ENCODE data around the gene GNAO1. TPM values are rescaled to one million over a fixed set of nuclear protein-coding genes. Genes with fewer than 3 reads are reported as not detected.

Gene GNAO1
- total RNA-seq, 1 donor from 2014 or later, result 0.57 TPM

DNA sequence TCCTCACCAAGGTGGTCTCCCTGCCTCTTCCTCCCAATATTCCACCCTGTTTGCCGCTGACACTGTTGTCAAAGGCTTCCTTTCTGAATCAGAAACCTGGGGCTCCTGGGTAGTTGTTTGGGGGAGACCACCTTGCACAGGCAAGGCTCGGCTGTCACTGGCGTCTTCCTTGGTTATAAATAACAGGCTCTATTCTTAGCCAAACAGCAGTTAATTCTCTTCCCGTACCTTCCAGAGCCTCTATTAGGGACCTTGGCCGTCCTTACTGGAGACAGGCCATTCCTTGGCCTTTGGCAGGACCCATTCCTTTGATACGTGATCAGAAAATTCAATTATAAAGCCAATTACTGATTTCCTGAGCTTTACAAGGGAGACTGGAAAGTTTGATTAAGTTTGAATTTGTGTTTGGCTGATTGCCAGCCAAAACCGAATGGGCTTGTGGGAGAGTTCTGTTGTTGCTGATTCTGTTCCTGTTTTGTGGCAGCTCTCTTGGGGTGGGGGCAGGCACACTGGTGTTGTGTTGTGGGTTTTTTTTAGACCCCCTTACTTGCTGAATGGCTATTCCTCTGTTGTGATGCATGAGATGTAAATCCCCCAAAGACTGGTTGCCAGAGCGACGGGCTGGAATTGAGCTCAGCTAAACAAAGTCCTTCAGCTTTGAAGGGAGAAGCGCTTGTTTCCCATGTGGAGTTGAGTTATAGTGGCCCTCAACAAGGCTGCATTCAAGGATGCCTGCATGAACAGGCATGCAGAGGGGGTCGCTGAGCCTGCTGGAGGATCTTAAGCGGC lies 104.6 kb downstream of the GNAO1 start:
- no peak overlapping the region for H3K27ac Mint-ChIP-seq
- H3K4me1 Mint-ChIP-seq (ENCODE audit: low read depth), result no peaks in the 10 kb centered on the region
- H3K36me3 Mint-ChIP-seq (ENCODE audit: low read depth), result no peaks in the 10 kb centered on the region
- no peaks in the 10 kb centered on the region for H3K9me3 Mint-ChIP-seq
- intact Hi-C loops (cut with micrococcal nuclease), result no loop called here
- no peak overlapping the region for H3K4me3 Mint-ChIP-seq (ENCODE audit: low read depth)
- DNase-seq (ENCODE audit: low spot score), result no peak
- H3K27me3 Mint-ChIP-seq (ENCODE audit: low read depth), result peaks cover 7% of the 10 kb centered on the region

DNA sequence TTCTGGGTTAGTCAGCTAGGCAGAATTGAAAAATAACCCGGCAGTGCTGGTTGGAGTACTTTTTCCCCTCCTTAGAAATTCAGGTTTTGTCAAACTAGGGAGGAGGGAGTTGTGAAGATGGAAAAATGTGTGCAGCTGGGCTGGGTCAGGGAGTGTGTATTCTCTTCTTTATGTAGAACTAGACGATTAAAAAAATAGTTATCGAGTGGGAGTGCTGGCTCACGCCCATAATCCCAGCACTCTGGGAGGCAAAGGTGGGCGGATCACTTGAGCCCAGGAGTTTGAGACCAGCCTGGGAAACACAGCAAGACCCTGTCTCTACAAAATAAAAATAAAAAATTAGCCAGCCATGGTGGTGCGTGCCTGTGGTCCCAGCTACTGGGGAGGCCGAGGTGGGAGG lies 106.4 kb downstream of the GNAO1 start:
- Mint-ChIP-seq H3K27me3 (ENCODE audit: low read depth) (peaks cover 7% of the 10 kb centered on the region), H3K4me3 (ENCODE audit: low read depth) (no peak overlapping the region), H3K27ac (no peak overlapping the region), H3K4me1 (ENCODE audit: low read depth) (no peaks in the 10 kb centered on the region), H3K36me3 (ENCODE audit: low read depth) (no peaks in the 10 kb centered on the region), H3K9me3 (no peaks in the 10 kb centered on the region)
- intact Hi-C loops (cut with micrococcal nuclease), result no loop called here
- DNase-seq (ENCODE audit: low spot score), result no peak

DNA sequence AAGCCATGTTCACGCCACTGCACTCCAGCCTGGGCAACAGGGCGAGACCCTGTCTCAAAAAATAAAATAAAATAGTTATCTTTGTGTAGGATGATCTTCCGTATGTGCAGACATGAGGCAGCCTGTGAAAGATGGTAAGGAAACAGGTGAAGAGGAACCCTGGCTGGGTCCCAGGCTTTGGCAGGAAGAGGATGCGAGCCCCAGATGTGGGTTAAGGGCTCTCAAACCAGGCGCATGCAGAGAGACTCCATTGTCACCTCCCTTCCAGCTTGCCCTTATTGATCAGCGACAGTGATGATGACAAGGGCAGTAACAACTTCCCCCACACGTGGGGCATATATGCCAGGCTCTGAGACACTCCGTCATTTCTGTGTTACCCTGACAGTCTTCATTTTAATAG lies 106.8 kb downstream of the GNAO1 start:
- Mint-ChIP-seq H3K9me3 (no peaks in the 10 kb centered on the region), H3K4me1 (ENCODE audit: low read depth) (no peaks in the 10 kb centered on the region), H3K4me3 (ENCODE audit: low read depth) (no peak overlapping the region), H3K27me3 (ENCODE audit: low read depth) (peaks cover 7% of the 10 kb centered on the region), H3K36me3 (ENCODE audit: low read depth) (no peaks in the 10 kb centered on the region), H3K27ac (no peak overlapping the region)
- intact Hi-C loops (cut with micrococcal nuclease), result no loop called here
- no peak for DNase-seq (ENCODE audit: low spot score)

DNA sequence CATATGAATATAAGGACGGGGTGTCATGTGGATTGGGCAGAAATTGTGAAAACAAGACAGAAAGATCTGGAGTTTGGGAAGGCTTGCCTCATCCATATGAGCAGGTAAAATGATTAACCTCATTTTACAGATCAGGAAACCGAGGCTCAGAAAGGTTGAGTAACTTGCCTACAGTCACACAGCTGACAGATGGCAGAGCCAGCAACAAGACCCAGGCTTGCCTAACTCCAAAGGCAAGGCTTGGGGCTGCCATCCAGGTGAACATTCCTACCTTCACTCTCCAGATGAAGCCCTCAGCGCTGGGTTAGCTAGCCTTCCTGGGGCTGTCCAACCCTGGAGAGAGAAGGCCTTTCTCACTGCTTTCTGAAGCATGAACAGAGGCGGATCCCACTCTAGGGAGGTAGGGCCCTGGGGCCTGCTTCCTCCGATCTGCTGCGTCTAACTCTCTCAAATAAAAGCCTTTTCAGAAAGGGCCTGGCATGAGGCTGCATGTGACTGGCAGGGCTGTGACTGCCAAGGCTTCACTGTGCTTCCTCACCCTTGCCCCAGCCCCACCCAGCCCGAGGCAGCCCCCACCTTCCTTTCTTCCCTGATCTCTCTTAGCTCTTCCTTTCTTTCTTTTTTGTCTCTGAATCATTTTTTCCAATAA lies 107.8 kb downstream of the GNAO1 start:
- H3K36me3 Mint-ChIP-seq (ENCODE audit: low read depth), result no peaks in the 10 kb centered on the region
- peaks cover 7% of the 10 kb centered on the region for H3K27me3 Mint-ChIP-seq (ENCODE audit: low read depth)
- H3K4me1 Mint-ChIP-seq (ENCODE audit: low read depth), result no peaks in the 10 kb centered on the region
- H3K4me3 Mint-ChIP-seq (ENCODE audit: low read depth), result no peak overlapping the region
- no peaks in the 10 kb centered on the region for H3K9me3 Mint-ChIP-seq
- H3K27ac Mint-ChIP-seq, result no peak overlapping the region
- DNase-seq (ENCODE audit: low spot score), result no peak
- intact Hi-C loops (cut with micrococcal nuclease), result no loop called here

DNA sequence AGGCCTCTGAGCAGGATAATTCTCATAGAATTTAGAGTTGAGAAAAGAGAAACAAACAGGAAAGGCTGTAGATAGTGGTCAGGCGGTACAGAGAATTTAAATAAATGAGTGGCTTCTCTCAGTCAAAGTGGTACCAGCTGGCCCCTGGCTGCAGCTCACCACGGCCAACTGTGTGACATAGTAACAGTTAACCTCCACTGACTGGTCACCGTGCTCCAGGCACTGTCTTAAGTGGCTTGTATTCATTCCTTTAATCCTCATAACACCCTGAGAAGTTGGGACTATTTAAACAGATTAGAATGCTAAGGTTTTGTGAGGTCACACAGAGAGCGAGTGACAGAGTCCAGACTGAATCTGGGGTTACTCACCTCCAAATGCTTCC lies 108.9 kb downstream of the GNAO1 start:
- DNase-seq (ENCODE audit: low spot score), result no peak
- H3K36me3 Mint-ChIP-seq (ENCODE audit: low read depth), result no peaks in the 10 kb centered on the region
- H3K4me3 Mint-ChIP-seq (ENCODE audit: low read depth), result no peak overlapping the region
- H3K9me3 Mint-ChIP-seq, result no peaks in the 10 kb centered on the region
- intact Hi-C loops (cut with micrococcal nuclease), result no loop called here
- H3K4me1 Mint-ChIP-seq (ENCODE audit: low read depth), result no peaks in the 10 kb centered on the region
- H3K27me3 Mint-ChIP-seq (ENCODE audit: low read depth), result peaks cover 7% of the 10 kb centered on the region
- no peak overlapping the region for H3K27ac Mint-ChIP-seq

DNA sequence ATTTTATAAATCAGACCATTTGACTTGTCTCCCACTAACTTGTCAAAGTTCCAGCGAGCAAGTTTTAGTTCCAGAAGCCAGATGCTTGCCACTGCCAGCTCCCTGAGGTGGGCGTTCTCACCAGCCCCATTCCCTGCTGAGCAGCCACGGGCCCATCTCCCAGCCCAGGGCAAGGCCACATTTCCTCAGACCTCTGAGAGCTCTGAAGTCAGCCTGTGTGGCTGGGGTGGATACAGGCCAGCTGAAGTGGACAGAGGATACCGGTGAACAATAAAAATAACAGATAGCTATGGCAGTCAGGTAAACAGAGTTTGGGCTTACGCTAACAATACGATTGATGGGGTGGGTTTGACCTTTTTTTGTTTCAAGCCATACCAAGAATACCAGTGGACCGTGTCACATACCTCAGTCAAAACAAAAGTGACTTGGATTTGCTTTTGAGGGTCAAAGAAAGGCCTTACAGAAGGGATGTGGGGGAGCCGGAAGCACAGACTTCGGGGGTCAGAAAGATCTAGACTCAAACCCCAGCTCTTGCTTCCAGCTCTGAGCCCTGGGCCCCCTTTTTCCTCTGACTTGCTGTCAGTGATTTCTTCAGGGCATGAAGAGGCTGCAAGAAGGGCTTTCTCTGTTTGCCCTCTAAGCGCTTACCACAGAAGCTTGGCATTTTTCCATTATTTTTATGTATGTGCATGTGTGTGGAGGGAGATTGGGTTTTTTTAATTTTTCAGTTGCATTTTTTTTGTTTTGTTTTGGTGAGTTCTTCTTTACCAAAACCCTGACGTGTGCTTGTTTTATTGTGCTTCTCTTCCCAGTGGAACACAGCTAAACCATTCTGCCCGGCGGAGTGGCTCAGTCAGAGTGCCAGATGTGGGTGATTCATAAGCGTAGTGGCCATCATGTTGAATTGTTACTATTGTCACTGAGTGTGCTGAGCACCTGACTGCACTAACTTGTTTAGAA lies 109.9 kb downstream of the GNAO1 start:
- DNase-seq (ENCODE audit: low spot score), result no peak
- no peaks in the 10 kb centered on the region for H3K36me3 Mint-ChIP-seq (ENCODE audit: low read depth)
- intact Hi-C loops (cut with micrococcal nuclease), result no loop called here
- H3K4me1 Mint-ChIP-seq (ENCODE audit: low read depth), result no peaks in the 10 kb centered on the region
- H3K4me3 Mint-ChIP-seq (ENCODE audit: low read depth), result no peak overlapping the region
- no peaks in the 10 kb centered on the region for H3K9me3 Mint-ChIP-seq
- no peak overlapping the region for H3K27ac Mint-ChIP-seq
- H3K27me3 Mint-ChIP-seq (ENCODE audit: low read depth), result peaks cover 2% of the 10 kb centered on the region

DNA sequence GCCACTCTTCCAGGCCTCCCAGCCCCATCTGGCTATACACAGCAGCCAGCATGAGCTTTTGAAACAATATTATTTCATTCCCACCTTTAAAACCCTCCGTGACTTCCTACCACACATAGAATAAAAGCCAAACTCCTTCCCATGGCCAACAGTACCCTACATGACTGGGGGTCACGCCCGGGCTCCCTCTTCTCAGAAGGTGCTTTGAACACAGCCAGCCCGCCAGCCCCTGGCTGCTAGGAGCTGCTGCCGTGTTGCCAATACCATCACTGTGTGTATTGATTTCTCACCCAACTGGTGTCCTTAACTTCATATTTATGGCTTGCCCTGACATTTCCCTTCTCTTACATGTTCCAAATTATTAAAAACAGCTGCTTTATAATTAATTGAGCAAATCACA lies 111.2 kb downstream of the GNAO1 start:
- Mint-ChIP-seq H3K36me3 (ENCODE audit: low read depth) (no peaks in the 10 kb centered on the region), H3K27me3 (ENCODE audit: low read depth) (peaks cover 2% of the 10 kb centered on the region), H3K27ac (no peak overlapping the region), H3K9me3 (no peaks in the 10 kb centered on the region), H3K4me3 (ENCODE audit: low read depth) (no peak overlapping the region), H3K4me1 (ENCODE audit: low read depth) (no peaks in the 10 kb centered on the region)
- no peak for DNase-seq (ENCODE audit: low spot score)
- intact Hi-C loops (cut with micrococcal nuclease), result no loop called here

DNA sequence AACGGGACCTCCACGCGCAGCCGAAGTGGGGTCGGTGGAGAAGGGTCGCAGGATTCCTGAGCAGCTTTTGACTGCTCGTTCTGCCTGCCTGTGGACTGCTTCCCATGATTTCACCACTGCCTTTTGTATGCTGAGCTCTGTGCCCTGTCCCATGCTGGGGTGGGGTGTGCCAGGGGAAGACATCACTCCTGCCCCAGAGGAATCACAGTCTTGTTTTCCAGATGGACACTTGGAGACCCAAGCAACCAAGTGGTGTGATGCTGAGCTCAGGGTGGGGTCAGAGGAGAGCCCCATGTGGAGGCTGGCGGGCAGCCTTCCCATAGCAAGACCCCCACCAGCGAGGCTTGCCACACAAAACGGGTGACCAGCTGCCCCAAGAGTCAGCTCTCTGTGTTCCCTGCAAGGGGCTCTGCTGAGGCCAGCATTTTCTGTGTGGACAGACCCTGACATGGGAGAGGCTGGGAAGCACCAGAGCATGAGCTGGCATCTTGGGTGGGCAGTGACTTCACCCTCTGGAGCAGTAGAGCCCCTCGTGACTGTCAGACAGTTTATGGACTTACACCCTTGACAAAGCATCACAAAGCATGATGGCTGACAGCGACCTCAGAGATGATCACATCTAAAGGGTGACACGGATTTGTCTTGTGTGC lies 111.9 kb downstream of the GNAO1 start:
- Mint-ChIP-seq H3K27ac (no peak overlapping the region), H3K9me3 (no peaks in the 10 kb centered on the region), H3K27me3 (ENCODE audit: low read depth) (peaks cover 7% of the 10 kb centered on the region), H3K4me1 (ENCODE audit: low read depth) (no peaks in the 10 kb centered on the region), H3K36me3 (ENCODE audit: low read depth) (no peaks in the 10 kb centered on the region), H3K4me3 (ENCODE audit: low read depth) (no peak overlapping the region)
- intact Hi-C loops (cut with micrococcal nuclease), result no loop called here
- no peak for DNase-seq (ENCODE audit: low spot score)

DNA sequence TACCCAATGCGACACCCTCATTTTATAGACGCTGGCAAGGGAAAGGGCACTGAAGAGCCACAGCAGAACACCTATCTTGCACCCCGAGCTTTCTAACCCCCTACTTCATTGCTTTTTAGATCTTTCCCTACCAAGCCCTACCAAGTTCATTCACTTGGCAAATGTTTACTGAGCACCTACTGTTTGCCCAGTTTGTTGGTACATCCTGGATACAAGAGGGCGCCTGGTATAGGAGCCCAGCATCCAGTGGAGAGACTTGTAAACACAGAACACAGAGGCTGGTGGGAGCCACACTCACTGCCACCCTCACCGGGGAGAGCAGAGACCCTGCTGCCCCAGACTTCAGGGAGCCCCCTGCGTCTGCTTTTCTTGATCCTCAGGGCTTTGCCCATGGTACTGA lies 112.6 kb downstream of the GNAO1 start:
- intact Hi-C loops (cut with micrococcal nuclease), result no loop called here

DNA sequence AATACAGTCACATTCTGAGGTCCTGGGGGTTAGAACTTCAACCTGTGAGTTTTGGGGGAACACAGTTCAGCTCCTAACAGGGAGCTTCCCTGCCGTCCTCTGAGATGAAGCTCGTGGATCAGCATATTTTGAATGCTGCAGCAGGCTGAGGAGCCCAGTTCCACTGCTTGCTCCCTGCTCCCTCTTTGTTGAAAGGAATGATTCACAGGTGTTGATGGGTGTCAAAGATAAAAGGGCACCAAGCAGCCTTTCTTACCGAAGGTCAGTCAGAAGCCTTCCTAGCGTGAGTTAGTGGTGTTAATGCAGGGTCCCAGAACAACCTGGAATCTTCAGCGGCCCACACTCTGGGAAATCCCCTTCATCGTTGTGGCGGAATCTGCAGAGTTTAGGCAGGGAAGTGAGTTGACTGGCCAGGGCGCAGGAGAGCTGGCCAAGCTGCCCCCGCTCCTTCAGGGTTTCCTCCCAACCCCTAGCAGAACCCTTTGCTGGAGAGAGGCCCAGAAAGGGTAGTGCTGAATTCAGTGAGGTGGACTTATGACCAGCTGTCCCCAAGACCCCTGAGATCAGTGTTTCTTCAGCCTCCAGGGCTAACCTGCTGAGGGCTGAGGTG lies 114.8 kb downstream of the GNAO1 start:
- peaks cover 1% of the 10 kb centered on the region for H3K4me1 Mint-ChIP-seq (ENCODE audit: low read depth)
- no peaks in the 10 kb centered on the region for H3K9me3 Mint-ChIP-seq
- H3K27ac Mint-ChIP-seq, result no peak overlapping the region
- intact Hi-C loops (cut with micrococcal nuclease), result no loop called here
- H3K4me3 Mint-ChIP-seq (ENCODE audit: low read depth), result no peak overlapping the region
- H3K36me3 Mint-ChIP-seq (ENCODE audit: low read depth), result no peaks in the 10 kb centered on the region
- peaks cover 10% of the 10 kb centered on the region for H3K27me3 Mint-ChIP-seq (ENCODE audit: low read depth)
- no peak for DNase-seq (ENCODE audit: low spot score)

More for the DNA sequence above, 112.6 kb downstream of the GNAO1 start:
- DNase-seq (ENCODE audit: low spot score), result no peak
- no peaks in the 10 kb centered on the region for H3K4me1 Mint-ChIP-seq (ENCODE audit: low read depth)
- peaks cover 11% of the 10 kb centered on the region for H3K27me3 Mint-ChIP-seq (ENCODE audit: low read depth)
- H3K36me3 Mint-ChIP-seq (ENCODE audit: low read depth), result no peaks in the 10 kb centered on the region
- H3K4me3 Mint-ChIP-seq (ENCODE audit: low read depth), result no peak overlapping the region
- H3K27ac Mint-ChIP-seq, result no peak overlapping the region
- no peaks in the 10 kb centered on the region for H3K9me3 Mint-ChIP-seq

DNA sequence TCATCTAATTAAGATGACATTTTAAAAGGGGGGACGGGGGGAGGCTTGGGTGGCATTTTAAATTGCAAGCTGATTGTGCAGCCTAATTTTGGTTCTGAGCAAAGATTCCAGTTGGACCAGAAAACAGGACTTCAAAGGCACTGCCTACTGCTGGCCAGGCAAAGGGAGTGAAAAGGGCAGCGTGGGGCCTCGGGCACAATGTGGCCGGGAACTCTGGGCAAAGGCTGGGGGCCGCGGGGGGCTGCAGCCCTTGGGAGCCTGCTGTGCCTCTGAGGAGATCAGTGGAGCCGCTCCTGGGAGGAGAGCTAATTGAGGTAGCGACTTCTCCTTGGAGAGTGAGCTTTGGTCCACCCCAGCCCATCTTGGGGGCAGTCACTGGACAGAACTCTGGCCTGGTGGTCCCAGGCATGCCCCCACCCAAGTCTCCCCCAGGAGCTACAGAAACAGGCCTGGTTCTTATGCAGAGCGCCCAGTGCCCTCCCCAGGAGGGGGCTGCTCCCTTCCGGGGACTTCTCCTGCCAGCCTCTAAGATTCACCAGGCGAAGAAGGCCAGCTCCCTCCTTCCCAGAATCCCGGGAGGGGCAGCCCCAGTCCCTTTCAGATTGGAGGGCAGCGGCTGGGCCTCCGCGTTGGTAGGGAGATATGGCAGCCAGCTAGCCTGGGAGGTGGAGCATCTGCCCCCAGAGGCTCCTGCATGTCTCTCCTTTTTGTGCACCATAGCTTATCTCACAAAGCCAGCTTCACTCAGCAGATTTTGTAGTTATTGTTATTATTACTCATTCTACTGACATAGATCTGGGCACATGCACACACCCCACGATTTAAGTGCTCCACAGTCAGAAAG lies 115.6 kb downstream of the GNAO1 start:
- Mint-ChIP-seq H3K27me3 (ENCODE audit: low read depth) (peaks cover 10% of the 10 kb centered on the region), H3K4me3 (ENCODE audit: low read depth) (no peak overlapping the region), H3K4me1 (ENCODE audit: low read depth) (peaks cover 1% of the 10 kb centered on the region), H3K36me3 (ENCODE audit: low read depth) (no peaks in the 10 kb centered on the region), H3K9me3 (no peaks in the 10 kb centered on the region), H3K27ac (no peak overlapping the region)
- intact Hi-C loops (cut with micrococcal nuclease), result no loop called here
- no peak for DNase-seq (ENCODE audit: low spot score)

DNA sequence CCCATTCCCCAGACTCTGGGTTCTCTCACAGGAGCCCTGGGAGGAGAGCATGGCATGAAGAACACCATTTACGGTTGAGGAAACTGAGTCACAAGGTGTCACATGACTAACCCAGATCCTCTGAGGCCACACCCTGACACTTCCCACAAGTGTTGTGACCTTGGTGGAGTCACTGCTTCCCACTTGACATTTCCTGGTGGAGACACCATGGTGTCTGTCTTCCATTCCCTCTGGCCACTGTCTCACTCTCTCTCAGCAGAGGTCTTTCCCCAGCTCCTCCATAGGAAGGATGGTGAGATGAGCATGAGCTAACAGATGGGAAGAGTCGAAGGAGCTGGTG lies 116.2 kb downstream of the GNAO1 start:
- intact Hi-C loops (cut with micrococcal nuclease), result no loop called here
- peaks cover 1% of the 10 kb centered on the region for H3K4me1 Mint-ChIP-seq (ENCODE audit: low read depth)
- H3K27ac Mint-ChIP-seq, result no peak overlapping the region
- DNase-seq (ENCODE audit: low spot score), result no peak
- no peak overlapping the region for H3K4me3 Mint-ChIP-seq (ENCODE audit: low read depth)
- H3K27me3 Mint-ChIP-seq (ENCODE audit: low read depth), result peaks cover 10% of the 10 kb centered on the region
- no peaks in the 10 kb centered on the region for H3K9me3 Mint-ChIP-seq
- H3K36me3 Mint-ChIP-seq (ENCODE audit: low read depth), result no peaks in the 10 kb centered on the region
